ENCODE data around the gene ARCN1.
"Not testable (repeated sequence)": the region's sequence is repeated elsewhere in the genome, so short reads cannot be mapped to it uniquely, and the experiment has no call there.

- TF ChIP-seq CTCF, POLR2A (IDR thresholded peaks at IDR 0.05): not testable (repeated sequence)
These were observed 528 bp upstream of the ARCN1 start for GRCh38 chr11:118571701-118572060.
